NOMO-1 treated with DMSO at 0.1 percent for 48 hours (cell line): ENCODE data around the gene OR4Q3.
"Not testable (repeated sequence)": the region's sequence is repeated elsewhere in the genome, so short reads cannot be mapped to it uniquely, and the experiment has no call there.

Experiments
- DNase-seq: peaks from one replicate; lab custom pipeline; 2025; ENCODE audit not compliant: unreplicated experiment; lab: John Stamatoyannopoulos, UW

Gene OR4Q3

DNA sequence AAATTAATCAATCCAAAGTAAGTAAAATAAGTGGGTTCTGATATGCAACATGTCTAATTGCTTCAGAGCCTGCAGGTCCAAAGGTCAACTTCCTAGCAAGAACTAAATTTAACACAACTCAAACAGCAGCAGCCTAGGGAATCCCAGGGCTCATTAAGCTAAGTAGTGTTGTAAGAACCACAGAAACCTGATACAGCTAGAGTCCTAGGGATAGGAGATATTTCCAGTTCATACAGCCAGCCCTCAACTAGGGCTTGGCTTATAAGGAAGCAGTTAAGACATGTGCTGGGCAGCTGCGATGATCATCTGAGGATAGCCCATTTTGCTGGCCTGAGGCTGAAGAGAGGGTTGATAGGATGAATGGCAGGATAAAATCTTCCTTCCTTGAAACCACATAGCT lies at the start of gene OR4Q3:
Gene OR4Q3 (plus strand): TSS at position 316 of the 400 bp plus-strand sequence.
- DNase-seq, result no peak

DNA sequence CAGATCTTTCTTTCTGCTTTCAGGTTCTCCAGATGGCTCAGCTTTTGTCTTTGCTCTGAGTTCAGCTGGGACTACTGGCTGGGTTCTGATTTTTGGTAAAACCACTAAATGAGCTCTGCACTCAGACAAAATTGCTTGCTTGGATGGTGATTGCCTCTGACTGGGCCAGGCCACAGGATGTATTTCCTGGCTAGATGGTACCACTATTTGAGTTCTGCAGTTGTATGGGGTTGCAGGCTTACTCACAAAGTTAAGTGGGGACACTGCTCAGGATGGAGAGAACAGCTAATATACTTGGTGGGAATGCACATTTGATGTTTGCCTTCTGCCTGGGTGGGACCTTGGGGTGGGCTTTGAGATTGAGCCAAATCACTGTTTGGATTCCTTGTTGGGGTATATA lies 14.0 kb upstream of the OR4Q3 start:
- DNase-seq, result no peak

DNA sequence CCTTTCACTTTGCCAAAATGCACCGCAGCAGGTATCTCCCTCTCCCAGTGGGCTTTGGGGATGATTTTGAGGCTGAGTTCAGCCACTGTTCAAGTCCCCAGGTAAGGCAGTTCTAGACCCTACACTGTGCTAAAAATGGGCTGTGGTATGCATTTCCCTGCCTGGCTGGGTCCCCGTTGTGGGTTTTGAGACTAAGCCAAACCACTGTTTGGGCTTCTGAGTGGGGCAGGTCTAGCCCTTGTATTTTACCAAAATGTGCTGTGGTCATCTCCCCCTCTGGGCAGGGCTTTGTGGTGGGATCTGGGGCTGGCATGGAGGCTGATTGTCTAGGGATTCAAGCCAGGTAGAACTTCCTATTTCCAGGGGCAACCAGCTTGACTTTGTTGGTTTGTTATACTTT lies 13.6 kb upstream of the OR4Q3 start:
- DNase-seq, result no peak

- DNase-seq, result not testable (repeated sequence)
Observed at GRCh38 chr14:19733893-19734292, 9.5 kb upstream of the OR4Q3 start.

DNA sequence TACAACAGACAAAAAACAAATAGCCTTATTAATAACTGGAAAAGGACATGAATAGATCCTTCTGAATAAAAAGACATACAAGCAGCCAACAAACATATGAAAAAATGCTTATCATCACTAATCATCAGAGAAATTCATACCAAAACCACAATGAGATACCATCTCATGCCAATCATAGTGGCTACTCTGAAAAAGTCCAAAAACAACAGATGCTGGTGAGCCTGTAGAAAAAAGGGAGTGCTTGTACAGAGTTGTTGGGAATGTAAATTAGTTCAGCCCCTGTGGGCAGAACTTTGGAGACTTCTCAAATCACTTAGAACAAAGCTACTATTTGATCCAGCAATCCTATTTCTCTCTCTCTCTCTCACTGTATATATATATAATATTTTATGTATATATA lies 8.9 kb downstream of the OR4Q3 start:
- not testable (repeated sequence) for DNase-seq

DNA sequence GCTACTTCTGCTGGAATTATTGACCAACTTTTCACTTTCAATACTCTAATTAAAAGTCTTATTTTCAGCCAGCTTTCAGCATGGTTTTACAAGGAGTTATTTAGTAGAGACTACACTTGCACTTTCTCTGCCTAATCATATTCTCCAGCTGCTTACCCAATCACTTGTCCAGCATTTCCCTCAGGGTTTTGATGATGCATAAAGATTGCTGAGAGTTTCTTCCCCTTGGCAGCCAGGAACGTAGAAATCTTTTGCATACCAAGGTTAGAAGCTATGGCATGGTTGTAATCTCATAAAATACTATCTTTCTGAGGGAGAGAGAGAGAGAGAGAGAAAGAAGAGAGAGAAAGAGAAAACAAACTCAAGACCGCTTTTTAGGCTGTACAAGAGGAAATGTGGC lies 10.8 kb downstream of the OR4Q3 start:
- DNase-seq, result no peak

DNA sequence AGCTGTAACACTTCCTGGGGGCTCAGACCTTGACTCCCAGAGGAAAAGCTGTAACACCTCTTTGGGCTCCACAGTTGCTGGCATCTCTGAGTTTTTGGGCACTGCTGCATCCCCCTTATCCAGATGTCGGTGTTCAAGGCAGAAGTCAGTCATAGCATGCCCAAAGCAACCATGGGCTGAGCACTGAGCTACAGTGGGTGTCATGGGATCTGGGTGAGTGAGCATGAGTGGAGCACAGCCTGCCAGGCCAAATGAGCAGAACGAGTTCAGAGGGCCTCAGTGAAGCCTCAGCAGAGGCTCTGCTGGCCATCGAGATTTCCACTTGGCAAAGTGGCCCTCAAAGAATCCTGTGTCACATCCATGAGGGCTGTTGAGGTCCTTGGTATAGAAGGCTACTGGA lies 28.1 kb downstream of the OR4Q3 start:
- DNase-seq, result not testable (repeated sequence)

DNA sequence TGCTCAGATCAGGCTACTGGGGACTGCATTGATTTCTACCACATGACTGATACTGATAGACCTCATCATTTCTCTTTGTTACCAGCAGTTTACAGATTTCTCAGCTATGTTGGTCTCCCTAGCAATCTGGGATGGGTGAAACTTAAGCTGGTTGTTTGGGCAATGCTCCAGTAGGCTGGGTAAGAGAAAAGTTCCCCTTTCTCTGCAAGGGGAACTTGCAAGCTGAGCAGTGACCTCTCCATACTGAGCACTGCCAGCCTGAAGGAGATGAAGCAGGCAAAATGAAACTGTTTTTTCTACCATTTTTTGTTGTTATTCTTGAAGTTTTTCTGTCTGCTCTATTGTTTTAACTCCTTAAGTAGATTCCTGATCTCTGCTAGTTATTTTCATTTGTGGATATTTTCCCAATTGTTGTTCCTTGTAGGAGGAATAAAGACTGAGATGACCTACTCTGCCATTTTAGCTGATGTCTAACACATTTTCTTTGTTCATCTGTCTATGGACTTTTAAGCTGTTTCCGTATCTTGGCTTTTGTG lies 28.6 kb downstream of the OR4Q3 start:
- DNase-seq, result peak; percentile 69

GRCh38 chr14:19772454-19772853 lies 29.1 kb downstream of the OR4Q3 start:
- peak; percentile 89 for DNase-seq

GRCh38 chr14:19773204-19773603 lies 29.8 kb downstream of the OR4Q3 start, which contains the start of gene OR4M1:
Gene OR4M1 (plus strand): TSS chr14:19773504. CDS start chr14:19780323, 6,819 bp downstream.
- not testable (repeated sequence) for DNase-seq

DNA sequence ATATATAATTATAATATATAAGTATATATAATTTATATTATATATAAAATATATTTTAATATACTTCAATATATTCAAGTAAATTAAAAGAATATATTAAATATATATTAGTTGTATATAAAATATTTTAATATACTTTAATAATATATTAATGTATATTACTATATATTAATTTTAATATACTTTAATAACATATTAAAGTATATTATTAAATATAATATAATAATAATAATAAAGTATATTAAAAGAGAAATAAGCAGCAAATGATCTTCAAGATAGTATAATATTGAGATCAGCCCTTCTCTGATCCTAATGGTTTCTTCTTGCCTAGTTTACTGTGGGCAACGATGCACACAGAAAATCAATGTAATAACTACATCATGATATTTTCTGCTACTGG lies 32.2 kb downstream of the OR4Q3 start:
- no peak for DNase-seq

DNA sequence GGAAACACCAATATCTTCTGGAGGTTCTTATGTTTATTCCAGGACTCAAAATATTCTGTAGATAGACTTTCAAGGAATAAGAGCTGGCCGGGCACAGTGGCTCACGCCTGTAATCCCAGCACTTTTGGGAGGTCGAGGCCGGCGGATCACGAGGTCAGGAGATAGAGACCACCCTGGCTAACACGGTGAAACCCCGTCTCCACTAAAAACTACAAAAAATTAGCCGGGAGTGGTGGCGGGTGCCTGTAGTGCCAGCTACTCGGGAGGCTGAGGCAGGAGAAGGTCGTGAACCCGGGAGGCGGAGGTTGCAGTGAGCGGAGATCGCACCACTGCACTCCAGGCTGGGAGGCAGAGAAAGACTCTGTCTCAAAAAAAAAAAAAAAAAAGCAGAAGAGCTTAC lies 42.5 kb downstream of the OR4Q3 start:
- not testable (repeated sequence) for DNase-seq

- DNase-seq, result not testable (repeated sequence)
Observed at GRCh38 chr14:19787318-19787717, 43.9 kb downstream of the OR4Q3 start.

DNA sequence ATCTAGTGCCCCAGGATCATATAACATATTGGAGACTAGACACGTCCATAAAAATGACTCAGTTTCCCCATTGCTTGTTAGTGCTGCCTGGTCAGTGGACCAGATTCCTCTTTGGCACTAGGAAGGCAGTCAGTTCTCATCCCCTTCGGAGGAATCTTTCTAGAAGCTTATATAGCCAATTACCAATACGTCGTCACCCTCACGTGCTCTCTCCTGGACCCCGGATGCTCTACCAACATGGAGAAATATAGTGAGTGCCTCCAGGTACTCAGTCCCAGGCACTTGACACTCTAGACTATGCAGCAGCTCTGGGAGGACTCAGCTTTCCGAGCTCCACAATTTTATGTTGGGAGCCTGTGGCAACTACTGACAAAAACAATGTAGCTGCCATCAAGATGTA lies 44.8 kb downstream of the OR4Q3 start:
- not testable (repeated sequence) for DNase-seq

GRCh38 chr14:19796520-19797108 lies 53.2 kb downstream of the OR4Q3 start:
- DNase-seq, result not testable (repeated sequence)
